Astrocyte (in vitro differentiated cells and primary cell): ENCODE results near the gene ROR1.

Experiments used
- CTCF ChIP-seq: IDR thresholded peaks from 2 replicates; pipeline ENCODE4 v1.5.1; 2011; ENCODE audit warnings: low read depth, mild to moderate bottlenecking, inconsistent platforms, low read length, moderate library complexity; ENCODE audit not compliant: insufficient read depth
- EZH2 ChIP-seq: IDR thresholded peaks from 2 replicates; pipeline ENCODE4 v1.6.1; 2012; ENCODE audit warnings: mild to moderate bottlenecking, low read length, inconsistent platforms; ENCODE audit not compliant: insufficient read depth

DNA sequence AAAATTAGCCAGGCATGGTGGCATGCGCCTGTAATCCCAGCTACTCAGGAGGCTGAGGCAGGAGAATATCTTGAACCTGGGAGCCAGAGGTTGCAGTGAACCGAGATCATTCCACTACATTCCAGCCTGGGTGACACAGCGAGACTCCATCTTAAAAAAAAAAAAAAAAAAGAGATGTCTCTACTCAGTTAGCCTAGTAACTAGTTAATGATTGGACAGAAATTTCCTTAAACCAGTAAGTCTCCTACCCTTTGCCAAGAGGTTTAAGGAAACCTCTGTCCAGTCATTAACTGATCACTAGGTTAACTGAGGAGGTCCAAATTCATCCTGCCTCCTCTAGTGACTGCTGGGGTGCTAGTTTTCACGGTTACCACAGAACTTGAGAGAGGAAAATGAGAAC, 285.7 kb downstream of the ROR1 start:
- no peak for TF ChIP-seq CTCF
- TF ChIP-seq EZH2: no peak
